H9 (cell line): Measurements from ENCODE around the gene PLXNB1. TPM values are rescaled to one million over a fixed set of nuclear protein-coding genes. Genes with fewer than 3 reads are reported as not detected.

Experiments used
- DNase-seq: peaks from one replicate; pipeline ENCODE4 v3.0.0-alpha.2; 2017
- H2AFZ ChIP-seq: one replicate; pipeline ENCODE4 v1.6.1; 2013; ENCODE audit warnings: mild to moderate bottlenecking, low read length, control low read depth, moderate library complexity
- H2AK5ac ChIP-seq: 2 replicates; pipeline ENCODE4 v1.6.1; 2013; ENCODE audit warnings: low read length, control low read depth, mixed read lengths; ENCODE audit not compliant: insufficient read length
- H2BK120ac ChIP-seq: one replicate; pipeline ENCODE4 v1.6.1; 2013; ENCODE audit warnings: low read depth, mild to moderate bottlenecking, low read length, control low read depth, inconsistent platforms; ENCODE audit not compliant: poor library complexity, severe bottlenecking
- H2BK12ac ChIP-seq: 2 replicates; pipeline ENCODE4 v1.6.1; 2013; ENCODE audit warnings: low read length, control low read depth, mixed read lengths, low read depth; ENCODE audit not compliant: insufficient read length
- H2BK15ac ChIP-seq: 2 replicates; pipeline ENCODE4 v1.6.1; 2013; ENCODE audit warnings: low read depth, low read length, control low read depth
- H2BK20ac ChIP-seq: one replicate; pipeline ENCODE4 v1.6.1; 2013; ENCODE audit warnings: low read depth, mild to moderate bottlenecking, low read length, control low read depth, inconsistent platforms; ENCODE audit not compliant: poor library complexity, severe bottlenecking
- H2BK5ac ChIP-seq: 2 replicates; pipeline ENCODE4 v1.6.1; 2013; ENCODE audit warnings: low read length, control low read depth, mixed read lengths; ENCODE audit not compliant: insufficient read length
- H3K14ac ChIP-seq: 2 replicates; pipeline ENCODE4 v1.6.1; 2013; ENCODE audit warnings: low read length, control low read depth; ENCODE audit not compliant: insufficient read depth
- H3K18ac ChIP-seq: 2 replicates; pipeline ENCODE4 v1.6.1; 2013; ENCODE audit warnings: low read depth, mild to moderate bottlenecking, mixed read lengths, low read length, control low read depth; ENCODE audit not compliant: insufficient read length
- H3K23ac ChIP-seq: 2 replicates; pipeline ENCODE4 v1.6.1; 2013; ENCODE audit warnings: low read length, control low read depth, mixed read lengths, low read depth; ENCODE audit not compliant: insufficient read length
- H3K23me2 ChIP-seq: 2 replicates; pipeline ENCODE4 v1.6.1; 2013; ENCODE audit warnings: low read depth, mild to moderate bottlenecking, mixed read lengths, low read length, control low read depth; ENCODE audit not compliant: insufficient read length, poor library complexity, severe bottlenecking
- H3K27ac ChIP-seq: 2 replicates; pipeline ENCODE4 v1.5.1; 2013; ENCODE audit warnings: low read length, control low read depth, mixed read lengths, low read depth; ENCODE audit not compliant: insufficient read length
- H3K27me3 ChIP-seq: 2 replicates; pipeline ENCODE4 v1.6.1; 2013; ENCODE audit warnings: low read length, control low read depth, inconsistent platforms; ENCODE audit not compliant: insufficient read depth
- H3K4ac ChIP-seq: 2 replicates; pipeline ENCODE4 v1.6.1; 2013; ENCODE audit warnings: low read depth, mild to moderate bottlenecking, control low read depth, inconsistent platforms, low read length, moderate library complexity
- H3K4me1 ChIP-seq: 2 replicates; pipeline ENCODE4 v1.6.1; 2013; ENCODE audit warnings: low read length, control low read depth, inconsistent platforms; ENCODE audit not compliant: insufficient read depth
- H3K4me2 ChIP-seq: 2 replicates; pipeline ENCODE4 v1.6.1; 2013; ENCODE audit warnings: low read length, control low read depth, mixed read lengths; ENCODE audit not compliant: insufficient read length, insufficient read depth
- H3K56ac ChIP-seq: 2 replicates; pipeline ENCODE4 v1.6.1; 2013; ENCODE audit warnings: low read depth, mild to moderate bottlenecking, mixed read lengths, low read length, control low read depth; ENCODE audit not compliant: insufficient read length
- H3K79me1 ChIP-seq: 2 replicates; pipeline ENCODE4 v1.6.1; 2013; ENCODE audit warnings: low read depth, mild to moderate bottlenecking, moderate library complexity, low read length, control low read depth, inconsistent platforms; ENCODE audit not compliant: insufficient read depth, poor library complexity, severe bottlenecking
- H3K79me2 ChIP-seq: 2 replicates; pipeline ENCODE4 v1.6.1; 2013; ENCODE audit warnings: low read length, control low read depth, inconsistent platforms; ENCODE audit not compliant: insufficient read depth
- H3K9ac ChIP-seq: 2 replicates; pipeline ENCODE4 v1.6.1; 2013; ENCODE audit warnings: low read length, control low read depth, mixed read lengths; ENCODE audit not compliant: insufficient read length; ENCODE audit errors: extremely low read depth
- H3K9me3 ChIP-seq: one replicate; pipeline ENCODE4 v1.6.1; 2013; ENCODE audit warnings: low read depth, low read length, inconsistent platforms; ENCODE audit not compliant: control insufficient read depth
- H3T11ph ChIP-seq: one replicate; pipeline ENCODE4 v1.6.1; 2013; ENCODE audit warnings: mild to moderate bottlenecking, low read length, control low read depth, inconsistent platforms
- H4K20me1 ChIP-seq: one replicate; pipeline ENCODE4 v1.6.1; 2013; ENCODE audit not compliant: control insufficient read depth, insufficient read length, insufficient read depth
- H4K5ac ChIP-seq: 2 replicates; pipeline ENCODE4 v1.6.1; 2013; ENCODE audit warnings: low read depth, mild to moderate bottlenecking, mixed read lengths, low read length, control low read depth; ENCODE audit not compliant: insufficient read length
- H4K8ac ChIP-seq: replicated peaks from 2 replicates; pipeline ENCODE4 v1.6.1; 2013; ENCODE audit warnings: low read length, control low read depth, mixed read lengths, low read depth; ENCODE audit not compliant: insufficient read length
- H4K91ac ChIP-seq: 2 replicates; pipeline ENCODE4 v1.6.1; 2013; ENCODE audit warnings: low read depth, mild to moderate bottlenecking, moderate library complexity, mixed read lengths, low read length, control low read depth; ENCODE audit not compliant: insufficient read length
- H3K27ac Mint-ChIP-seq, 3 experiments: 2 replicates in 2 of 3; 3 replicates in 1 of 3; pipeline ENCODE4 v1.8.0; 2020 to 2021; ENCODE audit warnings: mixed read lengths in 3 of 3, mild to moderate bottlenecking in 1 of 3, moderate library complexity in 1 of 3
- H3K27me3 Mint-ChIP-seq: 2 replicates; pipeline ENCODE4 v1.8.0; 2021; ENCODE audit warnings: low read depth, mild to moderate bottlenecking, moderate library complexity, mixed read lengths
- H3K36me3 Mint-ChIP-seq, 3 experiments: 2 replicates in 2 of 3; 3 replicates in 1 of 3; pipeline ENCODE4 v1.8.0; 2020 to 2021; ENCODE audit warnings: low read depth in 3 of 3, mixed read lengths in 3 of 3; ENCODE audit not compliant: insufficient read depth in 1 of 3
- H3K4me1 Mint-ChIP-seq, 2 experiments: 2 replicates each; pipeline ENCODE4 v1.8.0; 2020; ENCODE audit warnings: mixed read lengths in 2 of 2
- H3K4me3 Mint-ChIP-seq, 2 experiments: 2 replicates in 1 of 2; 3 replicates in 1 of 2; pipeline ENCODE4 v1.8.0; 2020 to 2021; ENCODE audit warnings: mild to moderate bottlenecking in 2 of 2, mixed read lengths in 2 of 2, moderate library complexity in 1 of 2
- H3K9me3 Mint-ChIP-seq, 2 experiments: 2 replicates in 1 of 2; 3 replicates in 1 of 2; pipeline ENCODE4 v1.8.0; 2020; ENCODE audit warnings: mild to moderate bottlenecking in 2 of 2, mixed read lengths in 2 of 2, moderate library complexity in 1 of 2
- CTCF ChIP-seq: fragments of 200-600 bp; sonication (generic); conservative IDR thresholded peaks from 3 replicates; pipeline ENCODE4 v1.8.0; 2021; ENCODE audit warnings: antibody characterized with exemption, mild to moderate bottlenecking
- total RNA-seq: library from RNA; stranded (reverse); gene quantifications from 2 replicates; pipeline ENCODE4 v1.2.1, GENCODE V29; 2021

PLXNB1 gene
- total RNA-seq, 1 experiment from 2014 or later: 184 TPM

- H3K27me3 ChIP-seq: no peaks in the 10 kb centered on the region
- Mint-ChIP-seq H3K4me1 (peaks cover 14% of the 10 kb centered on the region in 2 experiments), H3K4me3 (no peak overlapping the region), H3K36me3 (0 out of 7 replicates have a peak, but pooled peaks cover 0 to 2% (median 0%) of the 10 kb centered on the region in 3 experiments), H3K27ac (no peak overlapping the region), H3K9me3 (peaks cover 9 to 10% of the 10 kb centered on the region in 2 experiments), H3K27me3 (peaks cover 4% of the 10 kb centered on the region)
- no peaks in the 10 kb centered on the region for H4K20me1 ChIP-seq
- no peaks in the 10 kb centered on the region for H3K4me1 ChIP-seq
- no peak overlapping the region for H3K4ac ChIP-seq
- no peak overlapping the region for H4K91ac ChIP-seq
- no peak overlapping the region for H3K14ac ChIP-seq
- no peak overlapping the region for H4K5ac ChIP-seq
- no peak for DNase-seq
- no peak overlapping the region for H3K27ac ChIP-seq
- no peak overlapping the region for H3K56ac ChIP-seq
- no peaks in the 10 kb centered on the region for H3K9me3 ChIP-seq
- no peaks in the 10 kb centered on the region for H3K79me1 ChIP-seq
- no peak overlapping the region for H2AK5ac ChIP-seq
- H3T11ph ChIP-seq: no peak overlapping the region
- no peak overlapping the region for H4K8ac ChIP-seq
- H2BK15ac ChIP-seq: no peak overlapping the region
- H2BK20ac ChIP-seq: no peak overlapping the region
- H2AFZ ChIP-seq: no peak overlapping the region
- no peak overlapping the region for H2BK5ac ChIP-seq
- H3K18ac ChIP-seq: no peak overlapping the region
- no peak overlapping the region for H2BK120ac ChIP-seq
- H2BK12ac ChIP-seq: no peak overlapping the region
- no peak overlapping the region for H3K4me2 ChIP-seq
- H3K79me2 ChIP-seq: no peaks in the 10 kb centered on the region
- H3K23me2 ChIP-seq: no peaks in the 10 kb centered on the region
- H3K9ac ChIP-seq: no peak overlapping the region
- no peak for TF ChIP-seq CTCF
- H3K23ac ChIP-seq: no peak overlapping the region
Measured at GRCh38 chr3:48367201-48367600, 62.7 kb downstream of the PLXNB1 start.
